Fibroblast of lung (primary cell): ENCODE measurements around the gene KCNH2. TPM values are rescaled to one million over a fixed set of nuclear protein-coding genes. Genes with fewer than 3 reads are reported as not detected.
"Not testable (repeated sequence)": the region's sequence is repeated elsewhere in the genome, so short reads cannot be mapped to it uniquely, and the experiment has no call there.

Experiments used
- DNase-seq, 2 donors: peaks; one replicate each; pipeline versions ENCODE4 v3.0.0 to v3.0.0-alpha.2; 2010; ENCODE audit warnings: low read depth in 2 of 2
- H2AFZ ChIP-seq: 2 replicates; pipeline ENCODE4 v1.5.1; 2012; ENCODE audit warnings: low read length, control low read depth, inconsistent platforms
- H3K27ac ChIP-seq: 2 replicates; pipeline ENCODE4 v1.5.1; 2011; ENCODE audit warnings: low read length, control low read depth; ENCODE audit not compliant: insufficient read depth
- H3K27me3 ChIP-seq: 2 replicates; pipeline ENCODE4 v1.5.1; 2011; ENCODE audit warnings: mild to moderate bottlenecking, low read length; ENCODE audit not compliant: control insufficient read depth, insufficient read depth
- H3K36me3 ChIP-seq: 2 replicates; pipeline ENCODE4 v1.5.1; 2011; ENCODE audit warnings: low read length; ENCODE audit not compliant: control insufficient read depth, insufficient read depth
- H3K4me1 ChIP-seq: 2 replicates; pipeline ENCODE4 v1.5.1; 2011; ENCODE audit warnings: low read length; ENCODE audit not compliant: control insufficient read depth, insufficient read depth; ENCODE audit errors: extremely low read depth
- H3K4me2 ChIP-seq: 2 replicates; pipeline ENCODE4 v1.5.1; 2011; ENCODE audit warnings: low read length, control low read depth; ENCODE audit not compliant: insufficient read depth; ENCODE audit errors: extremely low read depth
- H3K4me3 ChIP-seq, 4 experiments: fragments of 200-600 bp in 1 of 4; sonication (generic) in 1 of 4; replicated peaks in 1 of 4; 2 replicates each; pipeline ENCODE4 v1.5.1; 2011 to 2016; ENCODE audit warnings: low read length in 4 of 4, low read depth in 3 of 4, mild to moderate bottlenecking in 3 of 4, control low read depth in 2 of 4, inconsistent platforms in 1 of 4, mixed read lengths in 1 of 4; ENCODE audit not compliant: insufficient read depth in 1 of 4; ENCODE audit errors: control extremely low read depth in 1 of 4
- H3K79me2 ChIP-seq: 2 replicates; pipeline ENCODE4 v1.5.1; 2012; ENCODE audit warnings: mild to moderate bottlenecking, low read length, inconsistent platforms; ENCODE audit not compliant: control insufficient read depth, insufficient read depth
- H3K9ac ChIP-seq: 2 replicates; pipeline ENCODE4 v1.5.1; 2011; ENCODE audit warnings: mild to moderate bottlenecking, low read length, control low read depth; ENCODE audit not compliant: insufficient read depth
- H3K9me3 ChIP-seq: 2 replicates; pipeline ENCODE4 v1.5.1; 2012; ENCODE audit warnings: low read depth, low read length; ENCODE audit not compliant: control insufficient read depth, insufficient read depth
- H4K20me1 ChIP-seq: 2 replicates; pipeline ENCODE4 v1.5.1; 2011; ENCODE audit warnings: low read length; ENCODE audit not compliant: control insufficient read depth, insufficient read depth; ENCODE audit errors: extremely low read depth
- CTCF ChIP-seq, 2 donors: IDR thresholded peaks in 1 of 2; conservative IDR thresholded peaks in 1 of 2; 1 replicate in 1 of 2; 2 replicates in 1 of 2; pipeline ENCODE4 v1.5.1; 2011 to 2012; ENCODE audit warnings: low read length in 2 of 2, control low read depth in 1 of 2, inconsistent platforms in 1 of 2, low read depth in 1 of 2, mild to moderate bottlenecking in 1 of 2
- EZH2 ChIP-seq: IDR thresholded peaks from 2 replicates; pipeline ENCODE4 v1.5.1; 2012; ENCODE audit warnings: low read length, control low read depth, mild to moderate bottlenecking; ENCODE audit errors: missing control alignments
- polyA minus RNA-seq: library from RNA; depleted of rRNA, polyadenylated mRNA; stranded (reverse); fragments of >200 nt; gene quantifications from 2 replicates; pipeline ENCODE4 v1.2.3, GENCODE V29; 2011; ENCODE audit warnings: low replicate concordance
- polyA plus RNA-seq, 2 donors: library from polyadenylated mRNA; depleted of rRNA in 1 of 2; stranded (reverse) in 1 of 2; unstranded in 1 of 2; fragments of >200 nt; gene quantifications; 2 replicates each; pipeline ENCODE4 v1.2.1, GENCODE V29; 2011 to 2012; ENCODE audit warnings: missing spikeins in 1 of 2
- total RNA-seq: library from RNA; depleted of rRNA; stranded (reverse); fragments of >200 nt; gene quantifications from 2 replicates; pipeline ENCODE4 v1.2.1, GENCODE V29; 2014

Gene KCNH2
- 6.1 and 6.2 TPM in 2 replicates for total RNA-seq
- polyA plus RNA-seq, result 0.15 and 0.20 TPM in 2 replicates
- 0.14 and 0.27 TPM in 2 replicates for polyA plus RNA-seq (2012)
- 0.59 TPM in 1 of 2 replicates, not detected in the other for polyA minus RNA-seq

GRCh38 chr7:150978126-150978789 lies at the start of gene KCNH2:
Gene KCNH2, minus strand, starts transcription at chr7:150978321. Its CDS starts 408 bp downstream, at chr7:150977913.
- H3K9me3 ChIP-seq, result no peaks in the 10 kb centered on the region
- no peak within 1 kb of the TSS for H3K27ac ChIP-seq
- peak within 1 kb of the TSS in 1 of 4 experiments; percentile 32 for H3K4me3 ChIP-seq
- H3K36me3 ChIP-seq, result no peaks in the 10 kb centered on the region
- no peak within 1 kb of the TSS for H3K4me2 ChIP-seq
- DNase-seq, result no peak
- peaks cover 54% of the 10 kb centered on the region for H3K27me3 ChIP-seq
- H3K4me1 ChIP-seq, result no peaks in the 10 kb centered on the region
- TF ChIP-seq EZH2, result peak; percentile 99
- TF ChIP-seq CTCF (conservative IDR thresholded peaks at IDR 0.05 in 1 of 2, IDR thresholded peaks at IDR 0.05 in 1 of 2; ENCODE audit: low read depth in 1 of 2, low read length in 2 of 2), result no peak
- no peak within 1 kb of the TSS for H2AFZ ChIP-seq
- no peaks in the 10 kb centered on the region for H4K20me1 ChIP-seq
- no peaks in the 10 kb centered on the region for H3K79me2 ChIP-seq
- no peak within 1 kb of the TSS for H3K9ac ChIP-seq

DNA sequence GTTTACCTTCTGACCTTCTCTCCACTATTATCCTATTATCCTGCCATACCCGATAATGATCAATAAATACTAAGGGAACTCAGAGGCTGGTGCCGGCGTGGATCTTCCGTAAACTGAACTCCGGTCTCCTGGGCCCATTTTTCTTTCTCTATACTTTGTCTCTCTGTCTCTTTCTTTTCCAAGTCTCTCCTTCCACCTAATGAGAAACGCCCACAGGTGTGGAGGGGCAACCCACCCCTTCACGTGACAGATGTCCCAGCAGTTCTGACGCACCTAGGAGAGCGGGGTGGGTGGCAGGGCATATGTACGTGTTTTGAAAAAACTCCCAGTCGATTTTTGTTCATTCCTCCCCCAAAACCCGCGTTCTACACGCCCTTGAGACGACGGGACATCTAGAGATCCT lies 49.6 kb upstream of the KCNH2 start:
- not testable (repeated sequence) for H3K79me2 ChIP-seq, H3K4me1 ChIP-seq, H3K27me3 ChIP-seq, H3K36me3 ChIP-seq, DNase-seq, H3K9me3 ChIP-seq, H4K20me1 ChIP-seq
- Histone ChIP-seq H2AFZ (peak overlapping the region; percentile 31), H3K27ac (peak overlapping the region; percentile 87), H3K4me2 (peak overlapping the region; percentile 77), H3K4me3 (peak overlapping the region; percentile 39 to 89 (median 70)), H3K9ac (peak overlapping the region; percentile 55)

DNA sequence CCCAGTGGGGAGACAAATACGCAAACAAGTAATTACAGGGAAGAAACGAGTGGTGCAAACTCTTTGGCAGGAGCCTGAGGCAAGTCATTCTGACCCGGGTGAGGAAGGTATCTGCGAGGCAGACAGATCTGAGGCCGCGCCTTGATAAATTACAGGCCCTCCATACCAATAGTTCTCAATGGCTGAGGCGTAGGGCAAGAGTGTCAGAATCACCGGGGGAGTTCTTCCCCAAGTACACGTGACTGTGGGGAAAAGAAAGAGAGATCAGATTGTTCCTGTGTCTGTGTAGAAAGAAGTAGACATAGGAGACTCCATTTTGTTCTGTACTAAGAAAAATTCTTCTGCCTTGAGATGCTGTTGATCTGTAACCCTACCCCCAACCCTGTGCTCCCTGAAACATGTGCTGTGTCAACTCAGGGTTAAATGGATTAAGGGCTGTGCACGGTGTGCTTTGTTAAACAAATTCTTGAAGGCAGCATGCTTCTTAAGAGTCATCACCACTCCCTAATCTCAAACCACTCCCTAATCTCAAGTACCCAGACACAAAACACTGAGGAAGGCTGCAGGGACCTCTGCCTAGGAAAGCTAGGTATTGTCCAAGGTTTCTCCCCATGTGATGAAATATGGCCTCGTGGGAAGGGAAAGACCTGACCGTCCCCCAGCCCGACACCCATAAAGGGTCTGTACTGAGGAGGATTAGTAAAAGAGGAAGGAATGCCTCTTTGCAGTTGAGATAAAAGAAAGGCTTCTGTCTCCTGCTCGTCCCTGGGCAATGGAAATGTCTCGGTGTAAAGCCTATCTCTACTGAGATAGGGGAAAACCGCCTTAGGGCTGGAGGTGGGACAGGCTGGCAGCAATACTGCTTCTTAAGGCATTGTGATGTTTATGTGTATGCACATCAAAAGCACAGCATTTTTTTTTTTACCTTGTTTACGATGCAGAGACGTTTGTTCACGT lies 48.9 kb upstream of the KCNH2 start:
- not testable (repeated sequence) for H3K9ac ChIP-seq, DNase-seq, H3K9me3 ChIP-seq, H3K79me2 ChIP-seq, H3K4me1 ChIP-seq, H3K4me3 ChIP-seq, H2AFZ ChIP-seq, H4K20me1 ChIP-seq, H3K36me3 ChIP-seq, H3K4me2 ChIP-seq, H3K27me3 ChIP-seq
- peak overlapping the region; percentile 87 for H3K27ac ChIP-seq
